ENCODE results near the gene RPRD1B. TPM values are rescaled to one million over a fixed set of nuclear protein-coding genes. Genes with fewer than 3 reads are reported as not detected.

The RPRD1B gene
- total and polyA plus RNA-seq, 2 of the 8 experiments (the other 6 are each of a cell fraction or from before 2014, with no cell fraction given), result 10.3 to 20.9 TPM

- H2BK12ac ChIP-seq (ENCODE audit: low read depth, low read length), result no peak overlapping the region
- H3K4me1 ChIP-seq (replicated peaks in 1 of 4; ENCODE audit: control insufficient read depth in 3 of 4, insufficient read depth in 4 of 4, low read length in 3 of 4), result no peaks in the 10 kb centered on the region
- no peak overlapping the region for H2BK5ac ChIP-seq (ENCODE audit: low read depth, low read length)
- no peak overlapping the region for H3K23ac ChIP-seq (ENCODE audit: insufficient read length)
- H3K9ac ChIP-seq (replicated peaks in 1 of 4; ENCODE audit: extremely low read depth in 1 of 4, low read depth in 3 of 4, low read length in 3 of 4), result no peak overlapping the region
- no peak for DNase-seq (ENCODE audit: low read depth in 1 of 2, low spot score in 2 of 2)
- no peak overlapping the region for H2BK15ac ChIP-seq (ENCODE audit: low read length)
- 84% methylated on average over 5 of the region's 5 CpGs; no CpG with 5 or more reads in 1 of the 2 experiments for WGBS, 2 experiments (ENCODE audit: extremely low coverage in 1 of 2, insufficient coverage in 1 of 2, insufficient read length in 1 of 2, insufficient replicate concordance in 2 of 2, low coverage in 1 of 2, low lambda C conversion rate in 2 of 2, missing lambda C conversion rate in 1 of 2)
- H3K4ac ChIP-seq (replicated peaks; ENCODE audit: insufficient read length, low read depth, low read length), result no peak overlapping the region
- H3K9me3 ChIP-seq (ENCODE audit: insufficient read depth in 2 of 2, low read depth in 1 of 2, low read length in 1 of 2), result no peaks in the 10 kb centered on the region
- ChIA-PET CTCF (ENCODE audit: partially characterized antibody) (interaction anchor here (0.7 to 1.5 kb wide), 5 partner anchors 11 to 49 kb away, joined by 3 read pairs; no protein-coding TSS in a partner anchor), POLR2A (ENCODE audit: partially characterized antibody) (interaction anchor here (1.4 kb wide), 1 partner anchor 24 kb away, joined by 3 read pairs; no protein-coding TSS in a partner anchor)
- no peak for FAIRE-seq
- no peaks in the 10 kb centered on the region for H3K23me2 ChIP-seq (ENCODE audit: low read depth, low read length)
- H3K18ac ChIP-seq (ENCODE audit: extremely low read depth, low read length), result no peak overlapping the region
- TF ChIP-seq TEAD4 (IDR thresholded peaks at IDR 0.05; ENCODE audit: low read depth, low read length), result no peak
- TF ChIP-seq JUN (IDR thresholded peaks at IDR 0.05; ENCODE audit: low read depth, low read length), result no peak
- no peak for TF ChIP-seq TAF7 (optimal IDR thresholded peaks at IDR 0.05; ENCODE audit: borderline replicate concordance, low read depth, low read length)
- TF ChIP-seq TBP (IDR thresholded peaks at IDR 0.05; ENCODE audit: low read depth, low read length), result no peak
- no peak for TF ChIP-seq RFX5 (IDR thresholded peaks at IDR 0.05; ENCODE audit: borderline replicate concordance, low read depth, low read length)
- no peak for TF ChIP-seq NRF1 (IDR thresholded peaks at IDR 0.05; ENCODE audit: low read depth, low read length)
- no peak for TF ChIP-seq CHD1 (IDR thresholded peaks at IDR 0.05; ENCODE audit: low read depth, low read length)
- H2AK5ac ChIP-seq (ENCODE audit: low read depth, low read length), result no peak overlapping the region
- H3K27ac ChIP-seq (ENCODE audit: low read depth, low read length), result no peak overlapping the region
- peaks cover 4 to 5% of the 10 kb centered on the region in 2 experiments for H4K20me1 ChIP-seq (replicated peaks in 1 of 2; ENCODE audit: control insufficient read depth in 1 of 2, insufficient read depth in 2 of 2, low read length in 2 of 2)
- H3K4me3 ChIP-seq (ENCODE audit: extremely low read depth in 1 of 4, insufficient read depth in 2 of 4, low read depth in 3 of 4, low read length in 4 of 4), result no peak overlapping the region
- no peak overlapping the region for H2BK120ac ChIP-seq (replicated peaks; ENCODE audit: low read depth, low read length)
- H3K36me3 ChIP-seq (ENCODE audit: control insufficient read depth in 2 of 4, insufficient read depth in 4 of 4, low read length in 3 of 4), result peaks cover 5 to 50% (median 29%) of the 10 kb centered on the region in 4 experiments; a peak in 7 of 8 replicates
- H2AFZ ChIP-seq (ENCODE audit: low read length), result no peak overlapping the region
- no peak overlapping the region for H4K8ac ChIP-seq (ENCODE audit: extremely low read depth, insufficient read depth, low read length)
- no peak overlapping the region for H4K91ac ChIP-seq (replicated peaks; ENCODE audit: insufficient read length, low read length)
- H3K27me3 ChIP-seq (replicated peaks in 1 of 4; ENCODE audit: control insufficient read depth in 3 of 4, extremely low read depth in 1 of 4, insufficient read depth in 3 of 4, low read length in 3 of 4), result no peaks in the 10 kb centered on the region
- no peak overlapping the region for H3K56ac ChIP-seq (replicated peaks; ENCODE audit: insufficient read length, low read depth, low read length)
- H2BK20ac ChIP-seq (ENCODE audit: low read length), result no peak overlapping the region
- peaks cover 5% of the 10 kb centered on the region; the same call in 1 of the 2 replicates for H3K79me1 ChIP-seq (ENCODE audit: low read depth, low read length)
- H3K14ac ChIP-seq (ENCODE audit: insufficient read length), result no peak overlapping the region
- H3K4me2 ChIP-seq (ENCODE audit: insufficient read depth in 1 of 2, low read depth in 2 of 2, low read length in 2 of 2), result no peak overlapping the region
- H3K79me2 ChIP-seq (ENCODE audit: control insufficient read depth in 1 of 2, insufficient read depth in 2 of 2, low read length in 2 of 2), result peaks cover 0 to 25% of the 10 kb centered on the region in 2 experiments; a peak in 2 of 4 replicates
- no peak overlapping the region for H4K5ac ChIP-seq (ENCODE audit: insufficient read length, low read depth, low read length)
These were observed 25.2 kb upstream of the RPRD1B start for GRCh38 chr20:38008233-38008944.
